Smooth muscle cell (in vitro differentiated cells): ENCODE results near the gene LRRC27. TPM values are rescaled to one million over a fixed set of nuclear protein-coding genes. Genes with fewer than 3 reads are reported as not detected.

ENCODE experiments used
- DNase-seq: peaks from one replicate; lab custom pipeline; 2025; ENCODE audit not compliant: unreplicated experiment; lab: John Stamatoyannopoulos, UW
- H2AFZ ChIP-seq: fragments of 200-600 bp; sonication (generic); 2 replicates; pipeline ENCODE4 v1.6.0; 2016; ENCODE audit warnings: antibody characterized with exemption, low read depth, mild to moderate bottlenecking
- H3F3A ChIP-seq: fragments of 200-600 bp; sonication (generic); 2 replicates; pipeline ENCODE4 v1.6.0; 2017; ENCODE audit warnings: antibody characterized with exemption, low read depth
- H3K27ac ChIP-seq: fragments of 200-600 bp; sonication (generic); 2 replicates; pipeline ENCODE4 v1.5.1; 2016; ENCODE audit warnings: low read depth, mild to moderate bottlenecking
- H3K27me3 ChIP-seq: fragments of 200-600 bp; sonication (generic); 2 replicates; pipeline ENCODE4 v1.6.1; 2016; ENCODE audit warnings: low read depth, mild to moderate bottlenecking
- H3K36me3 ChIP-seq: fragments of 200-600 bp; sonication (generic); 2 replicates; pipeline ENCODE4 v1.5.1; 2016; ENCODE audit warnings: low read depth
- H3K4me1 ChIP-seq: fragments of 200-600 bp; sonication (generic); 2 replicates; pipeline ENCODE4 v1.5.1; 2016; ENCODE audit warnings: low read depth
- H3K4me2 ChIP-seq: fragments of 200-600 bp; sonication (generic); 2 replicates; pipeline ENCODE4 v1.6.0; 2016; ENCODE audit warnings: mild to moderate bottlenecking
- H3K4me3 ChIP-seq: fragments of 200-600 bp; sonication (generic); 2 replicates; pipeline ENCODE4 v1.5.1; 2016; ENCODE audit warnings: mild to moderate bottlenecking
- H3K79me2 ChIP-seq: fragments of 200-600 bp; sonication (generic); 2 replicates; pipeline ENCODE4 v1.6.0; 2016; ENCODE audit warnings: low read depth, mild to moderate bottlenecking
- H3K9ac ChIP-seq: fragments of 200-600 bp; sonication (generic); 2 replicates; pipeline ENCODE4 v1.6.0; 2016; ENCODE audit warnings: low read depth
- H3K9me3 ChIP-seq: fragments of 200-600 bp; sonication (generic); replicated peaks from 2 replicates; pipeline ENCODE4 v1.5.1; 2016; ENCODE audit warnings: low read depth
- H4K20me1 ChIP-seq: fragments of 200-600 bp; sonication (generic); 2 replicates; pipeline ENCODE4 v1.6.0; 2016; ENCODE audit warnings: low read depth
- CTCF ChIP-seq: fragments of 200-600 bp; sonication (generic); IDR thresholded peaks from 2 replicates; pipeline ENCODE4 v1.5.1; 2017; ENCODE audit warnings: borderline replicate concordance, mild to moderate bottlenecking, antibody characterized with exemption; ENCODE audit not compliant: insufficient read depth, poor library complexity, severe bottlenecking
- WGBS: methylation state at CpG from one replicate; pipeline ENCODE4 v1.1.7; 2016; ENCODE audit warnings: low lambda C conversion rate; 5-methylcytosine and 5-hydroxymethylcytosine counted together
- polyA plus RNA-seq: library from polyadenylated mRNA; unstranded; fragments of >200 nt; fragmentation: Nextera tagmentation; extraction: Ambion mirVana; gene quantifications from 2 replicates; pipeline ENCODE4 v1.2.1, GENCODE V29; 2016
- total RNA-seq: library from RNA; depleted of rRNA; stranded (reverse); fragments of >200 nt; gene quantifications from 2 replicates; pipeline ENCODE4 v1.2.3, GENCODE V29; 2014

LRRC27 gene
- total RNA-seq: 6.3 and 7.6 TPM in 2 replicates
- polyA plus RNA-seq: 11.5 and 12.8 TPM in 2 replicates

- peaks cover 24% of the 10 kb centered on the region for H3K4me1 ChIP-seq
- under 1% methylated on average over 55 of the region's 89 CpGs for WGBS
- H3K9ac ChIP-seq: peak within 1 kb of the TSS; percentile 77
- H3F3A ChIP-seq: no peaks in the 10 kb centered on the region
- no peaks in the 10 kb centered on the region for H3K27me3 ChIP-seq
- no peaks in the 10 kb centered on the region for H3K36me3 ChIP-seq
- peaks cover 46% of the 10 kb centered on the region for H3K79me2 ChIP-seq
- peak within 1 kb of the TSS; percentile 71 for H3K4me3 ChIP-seq
- TF ChIP-seq CTCF: no peak
- H4K20me1 ChIP-seq: peaks cover 16% of the 10 kb centered on the region
- H3K27ac ChIP-seq: peak within 1 kb of the TSS; percentile 64
- no peaks in the 10 kb centered on the region for H3K9me3 ChIP-seq
- H3K4me2 ChIP-seq: peak within 1 kb of the TSS; percentile 91
- DNase-seq: peak; percentile 99
- H2AFZ ChIP-seq: peak within 1 kb of the TSS; percentile 80
These were observed at the start of gene LRRC27 for GRCh38 chr10:132331601-132332432. Gene LRRC27 (plus strand): TSS chr10:132332193. CDS start chr10:132333525, 1,332 bp downstream.

- DNase-seq: no peak
- no peak overlapping the region for H3K4me2 ChIP-seq
- no peak overlapping the region for H3K4me3 ChIP-seq
- no peaks in the 10 kb centered on the region for H4K20me1 ChIP-seq
- H3K9ac ChIP-seq: no peak overlapping the region
- peaks cover 13% of the 10 kb centered on the region for H3K27me3 ChIP-seq
- H3K36me3 ChIP-seq: no peaks in the 10 kb centered on the region
- H3K27ac ChIP-seq: no peak overlapping the region
- H3K79me2 ChIP-seq: no peaks in the 10 kb centered on the region
- no peaks in the 10 kb centered on the region for H3K9me3 ChIP-seq
- no peak for TF ChIP-seq CTCF
- H3K4me1 ChIP-seq: no peaks in the 10 kb centered on the region
- WGBS: 75% methylated on average over 36 of the region's 36 CpGs
- no peak overlapping the region for H2AFZ ChIP-seq
- no peaks in the 10 kb centered on the region for H3F3A ChIP-seq
These were observed 49.1 kb upstream of the LRRC27 start for GRCh38 chr10:132282667-132283603.

- H3K9ac ChIP-seq: no peak overlapping the region
- 87% methylated on average over 24 of the region's 24 CpGs for WGBS
- H3K27ac ChIP-seq: no peak overlapping the region
- H4K20me1 ChIP-seq: no peaks in the 10 kb centered on the region
- no peaks in the 10 kb centered on the region for H3F3A ChIP-seq
- peaks cover 21% of the 10 kb centered on the region for H3K27me3 ChIP-seq
- H3K36me3 ChIP-seq: no peaks in the 10 kb centered on the region
- no peaks in the 10 kb centered on the region for H3K9me3 ChIP-seq
- no peak for DNase-seq
- TF ChIP-seq CTCF: no peak
- H3K4me3 ChIP-seq: no peak overlapping the region
- no peak overlapping the region for H3K4me2 ChIP-seq
- no peaks in the 10 kb centered on the region for H3K79me2 ChIP-seq
- H2AFZ ChIP-seq: no peak overlapping the region
- H3K4me1 ChIP-seq: no peaks in the 10 kb centered on the region
These were observed 48.2 kb upstream of the LRRC27 start for GRCh38 chr10:132283604-132284382.
